Nephron (organoid): Measurements from ENCODE around the gene CTSK.
A peak's percentile ranks its signal among the peaks of the same experiment; 100 is the strongest.
"Not testable (repeated sequence)": the region's sequence is repeated elsewhere in the genome, so short reads cannot be mapped to it uniquely, and the experiment has no call there.

Experiments
- H3K27ac Mint-ChIP-seq, 3 experiments: 2 replicates each; pipeline ENCODE4 v1.8.0; 2020; ENCODE audit warnings: mixed read lengths in 3 of 3, mild to moderate bottlenecking in 2 of 3, moderate library complexity in 1 of 3
- H3K27me3 Mint-ChIP-seq: 2 replicates; pipeline ENCODE4 v1.8.0; 2021; ENCODE audit warnings: low read depth, mild to moderate bottlenecking, moderate library complexity, mixed read lengths
- H3K36me3 Mint-ChIP-seq: 2 replicates; pipeline ENCODE4 v1.8.0; 2020; ENCODE audit warnings: low read depth, mixed read lengths
- H3K4me1 Mint-ChIP-seq: 2 replicates; pipeline ENCODE4 v1.8.0; 2020; ENCODE audit warnings: mixed read lengths
- H3K4me3 Mint-ChIP-seq, 3 experiments: 2 replicates each; pipeline ENCODE4 v1.8.0; 2020; ENCODE audit warnings: mild to moderate bottlenecking in 3 of 3, mixed read lengths in 3 of 3, moderate library complexity in 2 of 3
- H3K9me3 Mint-ChIP-seq: 2 replicates; pipeline ENCODE4 v1.8.0; 2020; ENCODE audit warnings: mixed read lengths
- TF ChIP-seq, protein P1 (sequence below), 3 experiments: fragments of 200-600 bp; sonication (generic); IDR thresholded peaks; one replicate each; pipeline ENCODE4 v1.5.0; 2021; ENCODE audit warnings: antibody characterized with exemption in 3 of 3; ENCODE audit not compliant: unreplicated experiment in 3 of 3

Gene CTSK

GRCh38 chr1:150772326-150772725 lies 35.7 kb downstream of the CTSK start:
- Mint-ChIP-seq H3K4me1 (no peaks in the 10 kb centered on the region), H3K36me3 (no peaks in the 10 kb centered on the region), H3K9me3 (no peaks in the 10 kb centered on the region)

DNA sequence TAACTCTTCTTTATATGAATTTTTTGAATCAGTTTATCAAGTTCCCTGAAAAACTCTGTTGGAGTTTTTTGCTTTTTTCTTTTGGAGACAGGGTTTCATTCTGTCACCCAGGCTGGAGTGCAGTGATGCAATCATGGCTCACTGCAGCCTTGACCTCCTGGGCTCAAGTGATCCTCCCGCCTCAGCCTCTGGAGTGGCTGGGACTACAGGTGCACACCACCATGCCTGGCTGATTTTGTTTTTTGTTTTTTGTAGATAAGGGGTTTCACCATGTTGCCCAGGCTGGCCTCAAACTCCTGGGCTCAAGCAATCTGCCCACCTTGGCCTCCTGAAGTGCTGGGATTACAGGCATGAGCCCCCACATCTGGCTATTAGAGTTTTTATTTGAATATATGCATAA lies 40.4 kb downstream of the CTSK start:
- H3K27ac Mint-ChIP-seq, H3K36me3 Mint-ChIP-seq, H3K9me3 Mint-ChIP-seq, H3K27me3 Mint-ChIP-seq, H3K4me3 Mint-ChIP-seq: not testable (repeated sequence)
- peaks cover 14% of the 10 kb centered on the region for H3K4me1 Mint-ChIP-seq

More at GRCh38 chr1:150772326-150772725, 35.7 kb downstream of the CTSK start:
- H3K4me3 Mint-ChIP-seq: no peak overlapping the region
- TF ChIP-seq, protein P1, sequence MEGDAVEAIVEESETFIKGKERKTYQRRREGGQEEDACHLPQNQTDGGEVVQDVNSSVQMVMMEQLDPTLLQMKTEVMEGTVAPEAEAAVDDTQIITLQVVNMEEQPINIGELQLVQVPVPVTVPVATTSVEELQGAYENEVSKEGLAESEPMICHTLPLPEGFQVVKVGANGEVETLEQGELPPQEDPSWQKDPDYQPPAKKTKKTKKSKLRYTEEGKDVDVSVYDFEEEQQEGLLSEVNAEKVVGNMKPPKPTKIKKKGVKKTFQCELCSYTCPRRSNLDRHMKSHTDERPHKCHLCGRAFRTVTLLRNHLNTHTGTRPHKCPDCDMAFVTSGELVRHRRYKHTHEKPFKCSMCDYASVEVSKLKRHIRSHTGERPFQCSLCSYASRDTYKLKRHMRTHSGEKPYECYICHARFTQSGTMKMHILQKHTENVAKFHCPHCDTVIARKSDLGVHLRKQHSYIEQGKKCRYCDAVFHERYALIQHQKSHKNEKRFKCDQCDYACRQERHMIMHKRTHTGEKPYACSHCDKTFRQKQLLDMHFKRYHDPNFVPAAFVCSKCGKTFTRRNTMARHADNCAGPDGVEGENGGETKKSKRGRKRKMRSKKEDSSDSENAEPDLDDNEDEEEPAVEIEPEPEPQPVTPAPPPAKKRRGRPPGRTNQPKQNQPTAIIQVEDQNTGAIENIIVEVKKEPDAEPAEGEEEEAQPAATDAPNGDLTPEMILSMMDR (IDR thresholded peaks at IDR 0.05; ENCODE audit: unreplicated experiment in 3 of 3): no peak
- H3K27ac Mint-ChIP-seq: no peak overlapping the region
- H3K27me3 Mint-ChIP-seq: no peaks in the 10 kb centered on the region

GRCh38 chr1:150765977-150766301 lies 42.1 kb downstream of the CTSK start:
- not testable (repeated sequence) for H3K36me3 Mint-ChIP-seq, H3K27me3 Mint-ChIP-seq, H3K4me3 Mint-ChIP-seq, H3K9me3 Mint-ChIP-seq
- Mint-ChIP-seq H3K4me1 (peaks cover 14% of the 10 kb centered on the region), H3K27ac (peak overlapping the region; percentile 90 to 95 (median 93))

DNA sequence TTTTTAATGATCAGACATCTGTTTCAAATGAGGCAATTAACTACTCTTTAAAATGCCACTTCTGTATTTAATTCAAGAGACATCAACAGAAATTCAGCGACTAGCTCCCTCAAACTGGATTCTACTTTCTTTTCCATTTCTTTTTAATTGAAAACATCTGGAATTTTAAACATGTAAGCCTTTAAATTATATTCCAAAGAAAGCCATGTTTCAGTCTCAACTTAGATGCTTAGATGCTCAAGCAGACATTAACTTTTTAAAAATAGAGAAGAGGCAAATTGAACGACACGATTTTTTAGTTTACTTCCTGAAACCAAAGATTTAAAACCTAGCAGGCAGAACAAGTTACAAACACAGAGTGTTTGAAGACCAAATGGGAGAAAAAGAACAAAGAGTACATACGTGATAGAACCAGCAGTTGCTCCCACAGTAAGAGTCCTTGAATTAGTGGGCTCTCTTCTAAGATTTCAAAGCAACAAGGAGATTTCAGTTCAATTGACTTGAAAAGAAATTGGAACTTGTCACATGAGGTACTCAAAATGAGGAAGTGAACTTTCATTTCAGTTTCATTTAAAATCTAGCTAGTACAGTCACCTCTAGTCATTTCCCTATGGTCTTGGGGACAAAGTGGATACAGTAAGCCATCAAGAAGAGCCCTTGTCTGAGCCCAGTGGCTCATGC lies 42.6 kb downstream of the CTSK start, which contains the start of gene CTSS:
Gene CTSS (minus strand): TSS at position 483 of the 681 bp plus-strand sequence. CDS start 1,015 bp downstream, outside the sequence.
- Mint-ChIP-seq H3K4me3 (peak within 1 kb of the TSS; percentile 30 to 62 (median 56)), H3K27me3 (no peaks in the 10 kb centered on the region), H3K4me1 (peaks cover 14% of the 10 kb centered on the region), H3K27ac (peak within 1 kb of the TSS; percentile 90 to 95 (median 93)), H3K36me3 (peaks cover 3% of the 10 kb centered on the region), H3K9me3 (peaks cover 6% of the 10 kb centered on the region)
- TF ChIP-seq, protein P1 (IDR thresholded peaks at IDR 0.05; ENCODE audit: unreplicated experiment in 3 of 3): no peak

DNA sequence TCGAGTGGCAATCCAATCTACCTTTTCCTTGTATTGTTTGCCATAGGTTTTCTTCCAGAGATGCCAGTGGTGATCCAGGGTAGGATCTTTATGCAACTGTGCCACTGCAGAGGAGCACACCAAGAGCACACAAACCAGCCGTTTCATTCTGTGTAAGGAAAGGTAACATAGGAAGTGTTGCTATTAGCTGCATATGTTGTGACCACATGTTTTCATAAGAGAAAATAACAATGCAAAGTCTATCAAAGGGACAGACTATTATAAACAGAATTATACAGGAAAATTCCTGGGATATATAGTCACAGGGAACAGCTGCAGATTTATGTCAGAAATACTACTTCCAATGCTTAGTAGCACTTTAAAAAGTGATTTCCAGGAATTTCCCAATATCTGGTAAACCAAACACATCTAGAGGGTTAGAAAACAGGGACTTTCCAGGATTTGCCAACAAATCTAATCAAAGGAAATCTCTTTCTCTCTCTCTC lies 43.4 kb downstream of the CTSK start:
- peaks cover 11% of the 10 kb centered on the region for H3K9me3 Mint-ChIP-seq
- TF ChIP-seq, protein P1 (IDR thresholded peaks at IDR 0.05; ENCODE audit: unreplicated experiment in 3 of 3): no peak
- H3K27me3 Mint-ChIP-seq: no peaks in the 10 kb centered on the region
- H3K36me3 Mint-ChIP-seq: peaks cover 6% of the 10 kb centered on the region
- H3K27ac Mint-ChIP-seq: peak overlapping the region; percentile 90 to 95 (median 93)
- H3K4me3 Mint-ChIP-seq: peak overlapping the region in 2 of 3 experiments; percentile 56 to 62
- H3K4me1 Mint-ChIP-seq: peaks cover 14% of the 10 kb centered on the region

- H3K9me3 Mint-ChIP-seq: peaks cover 12% of the 10 kb centered on the region
- H3K4me1 Mint-ChIP-seq: peaks cover 14% of the 10 kb centered on the region
- H3K4me3 Mint-ChIP-seq: no peak overlapping the region
- no peak overlapping the region for H3K27ac Mint-ChIP-seq
- TF ChIP-seq, protein P1 (IDR thresholded peaks at IDR 0.05; ENCODE audit: unreplicated experiment in 3 of 3): no peak
- no peaks in the 10 kb centered on the region for H3K27me3 Mint-ChIP-seq
- peaks cover 6% of the 10 kb centered on the region for H3K36me3 Mint-ChIP-seq
Measured at GRCh38 chr1:150763018-150763417, 45.0 kb downstream of the CTSK start.

- TF ChIP-seq, protein P1 (IDR thresholded peaks at IDR 0.05; ENCODE audit: unreplicated experiment in 3 of 3): no peak
- no peak overlapping the region for H3K27ac Mint-ChIP-seq
- H3K4me3 Mint-ChIP-seq: no peak overlapping the region
- peaks cover 14% of the 10 kb centered on the region for H3K4me1 Mint-ChIP-seq
- peaks cover 6% of the 10 kb centered on the region for H3K36me3 Mint-ChIP-seq
- peaks cover 12% of the 10 kb centered on the region for H3K9me3 Mint-ChIP-seq
- no peaks in the 10 kb centered on the region for H3K27me3 Mint-ChIP-seq
Measured at GRCh38 chr1:150762552-150762951, 45.5 kb downstream of the CTSK start.
